ENCODE data around the gene ZNF526. TPM values are rescaled to one million over a fixed set of nuclear protein-coding genes. Genes with fewer than 3 reads are reported as not detected.
"Not testable (repeated sequence)": the region's sequence is repeated elsewhere in the genome, so short reads cannot be mapped to it uniquely, and the experiment has no call there.

ZNF526 gene
- total and polyA plus RNA-seq, 9 donors: 2.4 to 17.9 (median 12.9) TPM

GRCh38 chr19:42255766-42256745 lies 35.9 kb downstream of the ZNF526 start:
- DNase-seq: peak; percentile 60 to 75 (median 72)
- Histone ChIP-seq H3K36me3 (no peaks in the 10 kb centered on the region), H3K27ac (peak overlapping the region; percentile 87 to 97), H3K4me3 (peak overlapping the region; percentile 73), H3K9me3 (no peaks in the 10 kb centered on the region), H3K4me1 (ENCODE audit: insufficient read depth) (peaks cover 10% of the 10 kb centered on the region), H3K27me3 (no peaks in the 10 kb centered on the region)
- intact Hi-C loops (cut with DNase I): loop anchor here in 2 of 4 donors (2.0 kb wide), 2 partner anchors 13 to 25 kb away; partner anchors contain the start of gene CIC (in 1 of the 2)
- 1 to 2% (median 1%) methylated on average over 37 to 38 of the region's 38 CpGs for WGBS, 3 donors
- TF ChIP-seq POLR2A (IDR thresholded peaks at IDR 0.05): peak; percentile 20
- no peak for TF ChIP-seq EP300 (IDR thresholded peaks at IDR 0.05)

- H3K27me3 ChIP-seq; H3K4me3 ChIP-seq; H3K36me3 ChIP-seq; H3K9me3 ChIP-seq; DNase-seq; intact Hi-C loops (cut with DNase I); H3K4me1 ChIP-seq (ENCODE audit: insufficient read depth); H3K27ac ChIP-seq: not testable (repeated sequence)
- 83 to 88% (median 86%) methylated on average over 3 of the region's 3 CpGs for WGBS, 3 donors
Measured at GRCh38 chr19:42257842-42258241, 37.7 kb downstream of the ZNF526 start.

GRCh38 chr19:42261763-42262162 lies 41.7 kb downstream of the ZNF526 start:
- H3K4me1 ChIP-seq (ENCODE audit: insufficient read depth): no peaks in the 10 kb centered on the region
- no peak overlapping the region for H3K4me3 ChIP-seq
- H3K27me3 ChIP-seq: no peaks in the 10 kb centered on the region
- intact Hi-C loops (cut with DNase I): no loop called here
- H3K36me3 ChIP-seq: no peaks in the 10 kb centered on the region
- no peak overlapping the region for H3K27ac ChIP-seq
- H3K9me3 ChIP-seq: no peaks in the 10 kb centered on the region
- DNase-seq: no peak
- TF ChIP-seq EP300 (IDR thresholded peaks at IDR 0.05) (no peak), POLR2A (IDR thresholded peaks at IDR 0.05) (no peak), CTCF (IDR thresholded peaks at IDR 0.05) (no peak)
- 63 to 77% (median 65%) methylated on average over 3 of the region's 3 CpGs for WGBS, 3 donors

- intact Hi-C loops (cut with DNase I); H3K9me3 ChIP-seq; H3K4me3 ChIP-seq; DNase-seq; H3K27me3 ChIP-seq; H3K4me1 ChIP-seq (ENCODE audit: insufficient read depth); H3K27ac ChIP-seq; H3K36me3 ChIP-seq: not testable (repeated sequence)
- 87 to 92% (median 88%) methylated on average over 4 of the region's 4 CpGs for WGBS, 3 donors
Measured at GRCh38 chr19:42266105-42266504, 46.0 kb downstream of the ZNF526 start.

GRCh38 chr19:42266928-42267603 lies 47.0 kb downstream of the ZNF526 start:
- H3K4me1 ChIP-seq (ENCODE audit: insufficient read depth); H3K36me3 ChIP-seq; intact Hi-C loops (cut with DNase I); H3K27me3 ChIP-seq; H3K9me3 ChIP-seq; H3K4me3 ChIP-seq: not testable (repeated sequence)
- H3K27ac ChIP-seq: peak overlapping the region in 1 of 2 donors; percentile 100
- DNase-seq: peak in 4 of 5 donors; percentile 12 to 38 (median 34)
- 84 to 88% (median 88%) methylated on average over 25 of the region's 25 CpGs for WGBS, 3 donors

GRCh38 chr19:42267644-42268141 lies 47.6 kb downstream of the ZNF526 start:
- intact Hi-C loops (cut with DNase I): loop anchor here in 1 of 4 donors (2.0 kb wide), 1 partner anchor 13 kb away; the partner anchor contains the start of gene ERF
- Histone ChIP-seq H3K9me3 (no peaks in the 10 kb centered on the region), H3K4me3 (peak overlapping the region; percentile 38), H3K36me3 (no peaks in the 10 kb centered on the region), H3K27ac (peak overlapping the region; percentile 94 to 100), H3K27me3 (no peaks in the 10 kb centered on the region), H3K4me1 (ENCODE audit: insufficient read depth) (peaks cover 6% of the 10 kb centered on the region)
- DNase-seq: no peak
- 1 to 5% (median 4%) methylated on average over 13 of the region's 13 CpGs for WGBS, 3 donors
- no peak for TF ChIP-seq EP300 (IDR thresholded peaks at IDR 0.05)
- TF ChIP-seq CTCF (IDR thresholded peaks at IDR 0.05): no peak
- TF ChIP-seq POLR2A (IDR thresholded peaks at IDR 0.05): no peak

All from ovary (tissue), 9 donors.